ENCODE data around the gene REG1A.

REG1A gene

GRCh38 chr2:79139423-79139822 is 19.1 kb downstream of the REG1A start:
- TF ChIP-seq, protein P1, sequence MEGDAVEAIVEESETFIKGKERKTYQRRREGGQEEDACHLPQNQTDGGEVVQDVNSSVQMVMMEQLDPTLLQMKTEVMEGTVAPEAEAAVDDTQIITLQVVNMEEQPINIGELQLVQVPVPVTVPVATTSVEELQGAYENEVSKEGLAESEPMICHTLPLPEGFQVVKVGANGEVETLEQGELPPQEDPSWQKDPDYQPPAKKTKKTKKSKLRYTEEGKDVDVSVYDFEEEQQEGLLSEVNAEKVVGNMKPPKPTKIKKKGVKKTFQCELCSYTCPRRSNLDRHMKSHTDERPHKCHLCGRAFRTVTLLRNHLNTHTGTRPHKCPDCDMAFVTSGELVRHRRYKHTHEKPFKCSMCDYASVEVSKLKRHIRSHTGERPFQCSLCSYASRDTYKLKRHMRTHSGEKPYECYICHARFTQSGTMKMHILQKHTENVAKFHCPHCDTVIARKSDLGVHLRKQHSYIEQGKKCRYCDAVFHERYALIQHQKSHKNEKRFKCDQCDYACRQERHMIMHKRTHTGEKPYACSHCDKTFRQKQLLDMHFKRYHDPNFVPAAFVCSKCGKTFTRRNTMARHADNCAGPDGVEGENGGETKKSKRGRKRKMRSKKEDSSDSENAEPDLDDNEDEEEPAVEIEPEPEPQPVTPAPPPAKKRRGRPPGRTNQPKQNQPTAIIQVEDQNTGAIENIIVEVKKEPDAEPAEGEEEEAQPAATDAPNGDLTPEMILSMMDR (conservative IDR thresholded peaks at IDR 0.05; ENCODE audit: low read depth, low read length): no peak
- no peak for DNase-seq (ENCODE audit: low read depth)
- H3K4me3 ChIP-seq (ENCODE audit: low read depth, low read length): no peak overlapping the region

GRCh38 chr2:79155826-79156476 is 35.7 kb downstream of the REG1A start:
- no peak for DNase-seq (ENCODE audit: low read depth)
- no peak overlapping the region for H3K4me3 ChIP-seq (ENCODE audit: low read depth, low read length)
- TF ChIP-seq, protein P1 (conservative IDR thresholded peaks at IDR 0.05; ENCODE audit: low read depth, low read length): no peak

DNA sequence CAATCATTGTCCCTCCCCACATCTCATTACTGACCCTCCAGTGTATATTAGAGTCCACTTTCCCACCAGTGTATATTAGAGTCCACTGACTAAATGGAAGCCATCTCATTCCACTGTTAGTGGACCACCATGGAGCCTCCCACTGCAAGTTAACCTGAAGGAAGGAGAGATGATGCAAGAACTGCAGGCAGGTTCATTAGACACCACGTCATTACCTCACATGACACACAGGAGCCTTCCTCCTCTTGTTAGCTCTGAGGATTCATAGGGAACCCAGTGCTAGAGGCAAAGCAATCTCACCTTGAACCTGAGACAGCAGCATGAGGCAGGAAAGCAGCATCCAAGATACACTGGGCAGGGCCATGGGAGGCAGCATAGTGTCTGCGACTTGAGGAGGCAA is 38.7 kb downstream of the REG1A start:
- H3K4me3 ChIP-seq (ENCODE audit: low read depth, low read length): no peak overlapping the region
- TF ChIP-seq, protein P1 (conservative IDR thresholded peaks at IDR 0.05; ENCODE audit: low read depth, low read length): no peak
- DNase-seq (ENCODE audit: low read depth): no peak

DNA sequence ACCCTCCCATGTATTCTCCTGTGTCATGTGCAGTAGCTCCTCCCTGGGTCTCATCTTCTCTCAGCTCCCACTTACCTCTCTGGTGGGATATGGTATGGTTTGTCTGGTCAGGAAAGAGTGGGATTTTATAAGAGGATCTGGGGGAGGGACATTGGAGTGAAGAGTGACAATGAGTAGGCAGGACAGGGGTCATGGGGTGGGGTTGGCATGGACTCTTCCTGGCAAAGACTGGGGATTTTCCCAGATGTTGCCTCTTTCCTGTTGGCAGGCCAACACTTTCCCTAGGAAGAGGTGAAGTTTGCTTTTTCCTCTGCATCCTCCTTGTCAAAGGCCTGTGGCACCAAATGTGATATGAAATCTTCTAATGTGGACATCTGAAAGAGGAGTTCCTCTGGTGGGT is 39.4 kb downstream of the REG1A start, which contains the start of gene REG3A:
Gene REG3A, minus strand, starts transcription at position 101 of the 400 bp plus-strand sequence. CDS start 348 bp downstream, outside the sequence.
- no peak for DNase-seq (ENCODE audit: low read depth)
- TF ChIP-seq, protein P1 (conservative IDR thresholded peaks at IDR 0.05; ENCODE audit: low read depth, low read length): no peak
- no peak within 1 kb of the TSS for H3K4me3 ChIP-seq (ENCODE audit: low read depth, low read length)

- H3K4me3 ChIP-seq (ENCODE audit: low read depth, low read length): no peak overlapping the region
- DNase-seq (ENCODE audit: low read depth): no peak
- TF ChIP-seq, protein P1 (conservative IDR thresholded peaks at IDR 0.05; ENCODE audit: low read depth, low read length): no peak
These were observed 41.8 kb downstream of the REG1A start for GRCh38 chr2:79162132-79162531.

- DNase-seq (ENCODE audit: low read depth): no peak
- TF ChIP-seq, protein P1 (conservative IDR thresholded peaks at IDR 0.05; ENCODE audit: low read depth, low read length): no peak
- no peak overlapping the region for H3K4me3 ChIP-seq (ENCODE audit: low read depth, low read length)
These were observed 42.5 kb downstream of the REG1A start for GRCh38 chr2:79162801-79163200.

- TF ChIP-seq, protein P1 (conservative IDR thresholded peaks at IDR 0.05; ENCODE audit: low read depth, low read length): no peak
- no peak for DNase-seq (ENCODE audit: low read depth)
- H3K4me3 ChIP-seq (ENCODE audit: low read depth, low read length): no peak overlapping the region
These were observed 51.2 kb downstream of the REG1A start for GRCh38 chr2:79171348-79171958.
